H9 (cell line): Measurements from ENCODE around the gene HNF1A. TPM values are rescaled to one million over a fixed set of nuclear protein-coding genes. Genes with fewer than 3 reads are reported as not detected.

Experiments used
- DNase-seq: peaks from one replicate; pipeline ENCODE4 v3.0.0-alpha.2; 2017
- H2AFZ ChIP-seq: one replicate; pipeline ENCODE4 v1.6.1; 2013; ENCODE audit warnings: mild to moderate bottlenecking, low read length, control low read depth, moderate library complexity
- H2AK5ac ChIP-seq: 2 replicates; pipeline ENCODE4 v1.6.1; 2013; ENCODE audit warnings: low read length, control low read depth, mixed read lengths; ENCODE audit not compliant: insufficient read length
- H2BK120ac ChIP-seq: one replicate; pipeline ENCODE4 v1.6.1; 2013; ENCODE audit warnings: low read depth, mild to moderate bottlenecking, low read length, control low read depth, inconsistent platforms; ENCODE audit not compliant: poor library complexity, severe bottlenecking
- H2BK12ac ChIP-seq: 2 replicates; pipeline ENCODE4 v1.6.1; 2013; ENCODE audit warnings: low read length, control low read depth, mixed read lengths, low read depth; ENCODE audit not compliant: insufficient read length
- H2BK15ac ChIP-seq: 2 replicates; pipeline ENCODE4 v1.6.1; 2013; ENCODE audit warnings: low read depth, low read length, control low read depth
- H2BK20ac ChIP-seq: one replicate; pipeline ENCODE4 v1.6.1; 2013; ENCODE audit warnings: low read depth, mild to moderate bottlenecking, low read length, control low read depth, inconsistent platforms; ENCODE audit not compliant: poor library complexity, severe bottlenecking
- H2BK5ac ChIP-seq: 2 replicates; pipeline ENCODE4 v1.6.1; 2013; ENCODE audit warnings: low read length, control low read depth, mixed read lengths; ENCODE audit not compliant: insufficient read length
- H3K14ac ChIP-seq: 2 replicates; pipeline ENCODE4 v1.6.1; 2013; ENCODE audit warnings: low read length, control low read depth; ENCODE audit not compliant: insufficient read depth
- H3K18ac ChIP-seq: 2 replicates; pipeline ENCODE4 v1.6.1; 2013; ENCODE audit warnings: low read depth, mild to moderate bottlenecking, mixed read lengths, low read length, control low read depth; ENCODE audit not compliant: insufficient read length
- H3K23ac ChIP-seq: 2 replicates; pipeline ENCODE4 v1.6.1; 2013; ENCODE audit warnings: low read length, control low read depth, mixed read lengths, low read depth; ENCODE audit not compliant: insufficient read length
- H3K23me2 ChIP-seq: 2 replicates; pipeline ENCODE4 v1.6.1; 2013; ENCODE audit warnings: low read depth, mild to moderate bottlenecking, mixed read lengths, low read length, control low read depth; ENCODE audit not compliant: insufficient read length, poor library complexity, severe bottlenecking
- H3K27ac ChIP-seq: 2 replicates; pipeline ENCODE4 v1.5.1; 2013; ENCODE audit warnings: low read length, control low read depth, mixed read lengths, low read depth; ENCODE audit not compliant: insufficient read length
- H3K27me3 ChIP-seq: 2 replicates; pipeline ENCODE4 v1.6.1; 2013; ENCODE audit warnings: low read length, control low read depth, inconsistent platforms; ENCODE audit not compliant: insufficient read depth
- H3K4ac ChIP-seq: 2 replicates; pipeline ENCODE4 v1.6.1; 2013; ENCODE audit warnings: low read depth, mild to moderate bottlenecking, control low read depth, inconsistent platforms, low read length, moderate library complexity
- H3K4me1 ChIP-seq: 2 replicates; pipeline ENCODE4 v1.6.1; 2013; ENCODE audit warnings: low read length, control low read depth, inconsistent platforms; ENCODE audit not compliant: insufficient read depth
- H3K4me2 ChIP-seq: 2 replicates; pipeline ENCODE4 v1.6.1; 2013; ENCODE audit warnings: low read length, control low read depth, mixed read lengths; ENCODE audit not compliant: insufficient read length, insufficient read depth
- H3K56ac ChIP-seq: 2 replicates; pipeline ENCODE4 v1.6.1; 2013; ENCODE audit warnings: low read depth, mild to moderate bottlenecking, mixed read lengths, low read length, control low read depth; ENCODE audit not compliant: insufficient read length
- H3K79me1 ChIP-seq: 2 replicates; pipeline ENCODE4 v1.6.1; 2013; ENCODE audit warnings: low read depth, mild to moderate bottlenecking, moderate library complexity, low read length, control low read depth, inconsistent platforms; ENCODE audit not compliant: insufficient read depth, poor library complexity, severe bottlenecking
- H3K79me2 ChIP-seq: 2 replicates; pipeline ENCODE4 v1.6.1; 2013; ENCODE audit warnings: low read length, control low read depth, inconsistent platforms; ENCODE audit not compliant: insufficient read depth
- H3K9ac ChIP-seq: 2 replicates; pipeline ENCODE4 v1.6.1; 2013; ENCODE audit warnings: low read length, control low read depth, mixed read lengths; ENCODE audit not compliant: insufficient read length; ENCODE audit errors: extremely low read depth
- H3K9me3 ChIP-seq: one replicate; pipeline ENCODE4 v1.6.1; 2013; ENCODE audit warnings: low read depth, low read length, inconsistent platforms; ENCODE audit not compliant: control insufficient read depth
- H3T11ph ChIP-seq: one replicate; pipeline ENCODE4 v1.6.1; 2013; ENCODE audit warnings: mild to moderate bottlenecking, low read length, control low read depth, inconsistent platforms
- H4K20me1 ChIP-seq: one replicate; pipeline ENCODE4 v1.6.1; 2013; ENCODE audit not compliant: control insufficient read depth, insufficient read length, insufficient read depth
- H4K5ac ChIP-seq: 2 replicates; pipeline ENCODE4 v1.6.1; 2013; ENCODE audit warnings: low read depth, mild to moderate bottlenecking, mixed read lengths, low read length, control low read depth; ENCODE audit not compliant: insufficient read length
- H4K8ac ChIP-seq: replicated peaks from 2 replicates; pipeline ENCODE4 v1.6.1; 2013; ENCODE audit warnings: low read length, control low read depth, mixed read lengths, low read depth; ENCODE audit not compliant: insufficient read length
- H4K91ac ChIP-seq: 2 replicates; pipeline ENCODE4 v1.6.1; 2013; ENCODE audit warnings: low read depth, mild to moderate bottlenecking, moderate library complexity, mixed read lengths, low read length, control low read depth; ENCODE audit not compliant: insufficient read length
- H3K27ac Mint-ChIP-seq, 3 experiments: 2 replicates in 2 of 3; 3 replicates in 1 of 3; pipeline ENCODE4 v1.8.0; 2020 to 2021; ENCODE audit warnings: mixed read lengths in 3 of 3, mild to moderate bottlenecking in 1 of 3, moderate library complexity in 1 of 3
- H3K27me3 Mint-ChIP-seq: 2 replicates; pipeline ENCODE4 v1.8.0; 2021; ENCODE audit warnings: low read depth, mild to moderate bottlenecking, moderate library complexity, mixed read lengths
- H3K36me3 Mint-ChIP-seq, 3 experiments: 2 replicates in 2 of 3; 3 replicates in 1 of 3; pipeline ENCODE4 v1.8.0; 2020 to 2021; ENCODE audit warnings: low read depth in 3 of 3, mixed read lengths in 3 of 3; ENCODE audit not compliant: insufficient read depth in 1 of 3
- H3K4me1 Mint-ChIP-seq, 2 experiments: 2 replicates each; pipeline ENCODE4 v1.8.0; 2020; ENCODE audit warnings: mixed read lengths in 2 of 2
- H3K4me3 Mint-ChIP-seq, 2 experiments: 2 replicates in 1 of 2; 3 replicates in 1 of 2; pipeline ENCODE4 v1.8.0; 2020 to 2021; ENCODE audit warnings: mild to moderate bottlenecking in 2 of 2, mixed read lengths in 2 of 2, moderate library complexity in 1 of 2
- H3K9me3 Mint-ChIP-seq, 2 experiments: 2 replicates in 1 of 2; 3 replicates in 1 of 2; pipeline ENCODE4 v1.8.0; 2020; ENCODE audit warnings: mild to moderate bottlenecking in 2 of 2, mixed read lengths in 2 of 2, moderate library complexity in 1 of 2
- WGBS: extraction: QIAGEN DNeasy Blood & Tissue Kit; methylation state at CpG from one replicate; pipeline ENCODE4 v1.1.7; 2013; ENCODE audit warnings: missing lambda C conversion rate, low lambda C conversion rate, mixed read lengths; ENCODE audit not compliant: insufficient read length; ENCODE audit errors: extremely low coverage; 5-methylcytosine and 5-hydroxymethylcytosine counted together
- total RNA-seq: library from RNA; stranded (reverse); gene quantifications from 2 replicates; pipeline ENCODE4 v1.2.1, GENCODE V29; 2021
- TF ChIP-seq, protein P1 (sequence below): fragments of 200-600 bp; sonication (generic); conservative IDR thresholded peaks from 3 replicates; pipeline ENCODE4 v1.8.0; 2021; ENCODE audit warnings: antibody characterized with exemption, mild to moderate bottlenecking

HNF1A gene
- total RNA-seq, 1 experiment from 2014 or later, result not detected

DNA sequence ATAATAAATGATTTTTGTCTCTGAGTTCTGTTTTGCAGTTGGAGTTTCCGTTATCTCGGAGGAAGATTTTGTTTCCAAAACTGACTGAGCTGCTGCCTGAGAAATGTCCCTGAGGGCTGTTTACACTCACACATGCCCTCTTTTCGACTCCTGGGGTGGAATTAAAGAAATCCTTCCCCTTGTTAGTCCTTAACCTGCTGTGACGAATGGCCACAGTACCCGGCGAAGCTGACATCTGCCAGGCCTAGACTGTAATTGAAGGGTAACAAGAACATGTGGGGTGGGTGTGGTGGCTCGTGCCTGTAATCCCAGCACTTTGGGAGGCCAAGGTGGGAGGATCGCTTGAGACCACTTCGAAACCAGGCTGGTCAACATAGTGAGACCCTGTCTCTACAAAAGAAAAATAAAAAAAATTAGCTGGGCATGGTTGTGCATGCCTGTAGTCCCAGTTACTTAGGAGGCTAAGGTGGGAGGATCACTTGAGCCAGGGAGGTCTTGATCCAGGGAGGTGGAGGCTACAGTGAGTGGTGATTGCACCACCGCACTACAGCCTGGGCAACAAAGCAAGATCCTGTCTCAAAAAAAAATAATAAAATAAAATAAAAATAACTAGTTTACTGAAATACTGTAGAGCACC is 52.4 kb downstream of the HNF1A start:
- H4K91ac ChIP-seq, result no peak overlapping the region
- TF ChIP-seq, protein P1, sequence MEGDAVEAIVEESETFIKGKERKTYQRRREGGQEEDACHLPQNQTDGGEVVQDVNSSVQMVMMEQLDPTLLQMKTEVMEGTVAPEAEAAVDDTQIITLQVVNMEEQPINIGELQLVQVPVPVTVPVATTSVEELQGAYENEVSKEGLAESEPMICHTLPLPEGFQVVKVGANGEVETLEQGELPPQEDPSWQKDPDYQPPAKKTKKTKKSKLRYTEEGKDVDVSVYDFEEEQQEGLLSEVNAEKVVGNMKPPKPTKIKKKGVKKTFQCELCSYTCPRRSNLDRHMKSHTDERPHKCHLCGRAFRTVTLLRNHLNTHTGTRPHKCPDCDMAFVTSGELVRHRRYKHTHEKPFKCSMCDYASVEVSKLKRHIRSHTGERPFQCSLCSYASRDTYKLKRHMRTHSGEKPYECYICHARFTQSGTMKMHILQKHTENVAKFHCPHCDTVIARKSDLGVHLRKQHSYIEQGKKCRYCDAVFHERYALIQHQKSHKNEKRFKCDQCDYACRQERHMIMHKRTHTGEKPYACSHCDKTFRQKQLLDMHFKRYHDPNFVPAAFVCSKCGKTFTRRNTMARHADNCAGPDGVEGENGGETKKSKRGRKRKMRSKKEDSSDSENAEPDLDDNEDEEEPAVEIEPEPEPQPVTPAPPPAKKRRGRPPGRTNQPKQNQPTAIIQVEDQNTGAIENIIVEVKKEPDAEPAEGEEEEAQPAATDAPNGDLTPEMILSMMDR, result no peak
- Mint-ChIP-seq H3K27ac (peak overlapping the region in 1 of 3 experiments; percentile 20; a peak in 1 of 7 replicates), H3K36me3 (no peaks in the 10 kb centered on the region; a peak in 1 of 7 replicates), H3K27me3 (no peaks in the 10 kb centered on the region; the same call in none of the 2 replicates), H3K4me3 (no peak overlapping the region), H3K9me3 (no peaks in the 10 kb centered on the region; a peak in 2 of 5 replicates), H3K4me1 (peaks cover 14% of the 10 kb centered on the region in 2 experiments)
- no peak overlapping the region for H4K8ac ChIP-seq
- H3K4ac ChIP-seq, result no peak overlapping the region
- H3K23ac ChIP-seq, result no peak overlapping the region
- H3T11ph ChIP-seq, result no peak overlapping the region
- no peak overlapping the region for H2BK20ac ChIP-seq
- H4K20me1 ChIP-seq, result no peaks in the 10 kb centered on the region
- no CpG with 5 or more reads among the region's 10 CpGs for WGBS
- no peak overlapping the region for H3K27ac ChIP-seq
- H2BK120ac ChIP-seq, result no peak overlapping the region
- no peak for DNase-seq
- no peak overlapping the region for H2BK12ac ChIP-seq
- no peak overlapping the region for H4K5ac ChIP-seq
- no peak overlapping the region for H3K4me2 ChIP-seq
- H3K14ac ChIP-seq, result no peak overlapping the region
- no peaks in the 10 kb centered on the region for H3K9me3 ChIP-seq
- H3K9ac ChIP-seq, result no peak overlapping the region
- H2AK5ac ChIP-seq, result no peak overlapping the region
- H3K23me2 ChIP-seq, result no peaks in the 10 kb centered on the region
- peaks cover 4% of the 10 kb centered on the region; the same call in 1 of the 2 replicates for H3K4me1 ChIP-seq
- no peak overlapping the region for H2BK5ac ChIP-seq
- H2BK15ac ChIP-seq, result no peak overlapping the region
- no peaks in the 10 kb centered on the region for H3K79me1 ChIP-seq
- no peak overlapping the region for H3K56ac ChIP-seq
- H3K18ac ChIP-seq, result no peak overlapping the region
- no peak overlapping the region for H2AFZ ChIP-seq
- no peaks in the 10 kb centered on the region for H3K79me2 ChIP-seq
- no peaks in the 10 kb centered on the region for H3K27me3 ChIP-seq
